Kidney epithelial cell (primary cell): ENCODE measurements around the gene ADAMTS1. TPM values are rescaled to one million over a fixed set of nuclear protein-coding genes. Genes with fewer than 3 reads are reported as not detected.

ENCODE experiments used
- DNase-seq: peaks from one replicate; pipeline ENCODE4 v3.0.0-alpha.2; 2010; ENCODE audit warnings: low read depth
- H3K27me3 ChIP-seq: 2 replicates; pipeline ENCODE4 v1.6.0; 2011; ENCODE audit warnings: low read length; ENCODE audit not compliant: control insufficient read depth, insufficient read depth
- H3K36me3 ChIP-seq: 2 replicates; pipeline ENCODE4 v1.5.1; 2011; ENCODE audit warnings: low read length; ENCODE audit not compliant: control insufficient read depth, insufficient read depth
- H3K4me3 ChIP-seq: 2 replicates; pipeline ENCODE4 v1.5.1; 2011; ENCODE audit warnings: low read depth, mild to moderate bottlenecking, control low read depth, low read length
- total RNA-seq: library from RNA; depleted of rRNA; stranded (reverse); fragments of >200 nt; gene quantifications from 2 replicates; pipeline ENCODE4 v1.2.3, GENCODE V29; 2015
- TF ChIP-seq, protein P1 (sequence below): IDR thresholded peaks from 2 replicates; pipeline ENCODE4 v1.5.1; 2011; ENCODE audit warnings: mild to moderate bottlenecking, moderate library complexity, low read length, control low read depth, inconsistent platforms; ENCODE audit not compliant: insufficient read depth, poor library complexity, severe bottlenecking

The ADAMTS1 gene
- total RNA-seq, 1 donor from 2014 or later = 27.1 TPM

GRCh38 chr21:26833011-26833410 lies 12.2 kb downstream of the ADAMTS1 start:
- Histone ChIP-seq H3K4me3 (no peak overlapping the region), H3K36me3 (no peaks in the 10 kb centered on the region), H3K27me3 (no peaks in the 10 kb centered on the region)
- DNase-seq = no peak
- TF ChIP-seq, protein P1, sequence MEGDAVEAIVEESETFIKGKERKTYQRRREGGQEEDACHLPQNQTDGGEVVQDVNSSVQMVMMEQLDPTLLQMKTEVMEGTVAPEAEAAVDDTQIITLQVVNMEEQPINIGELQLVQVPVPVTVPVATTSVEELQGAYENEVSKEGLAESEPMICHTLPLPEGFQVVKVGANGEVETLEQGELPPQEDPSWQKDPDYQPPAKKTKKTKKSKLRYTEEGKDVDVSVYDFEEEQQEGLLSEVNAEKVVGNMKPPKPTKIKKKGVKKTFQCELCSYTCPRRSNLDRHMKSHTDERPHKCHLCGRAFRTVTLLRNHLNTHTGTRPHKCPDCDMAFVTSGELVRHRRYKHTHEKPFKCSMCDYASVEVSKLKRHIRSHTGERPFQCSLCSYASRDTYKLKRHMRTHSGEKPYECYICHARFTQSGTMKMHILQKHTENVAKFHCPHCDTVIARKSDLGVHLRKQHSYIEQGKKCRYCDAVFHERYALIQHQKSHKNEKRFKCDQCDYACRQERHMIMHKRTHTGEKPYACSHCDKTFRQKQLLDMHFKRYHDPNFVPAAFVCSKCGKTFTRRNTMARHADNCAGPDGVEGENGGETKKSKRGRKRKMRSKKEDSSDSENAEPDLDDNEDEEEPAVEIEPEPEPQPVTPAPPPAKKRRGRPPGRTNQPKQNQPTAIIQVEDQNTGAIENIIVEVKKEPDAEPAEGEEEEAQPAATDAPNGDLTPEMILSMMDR = no peak

- TF ChIP-seq, protein P1 = no peak
- Histone ChIP-seq H3K4me3 (no peak overlapping the region), H3K36me3 (no peaks in the 10 kb centered on the region), H3K27me3 (no peaks in the 10 kb centered on the region)
- no peak for DNase-seq
These were observed 12.7 kb downstream of the ADAMTS1 start for GRCh38 chr21:26832546-26832945.

GRCh38 chr21:26826801-26827200 lies 18.4 kb downstream of the ADAMTS1 start:
- TF ChIP-seq, protein P1 = no peak
- no peak for DNase-seq
- Histone ChIP-seq H3K27me3 (no peaks in the 10 kb centered on the region), H3K36me3 (no peaks in the 10 kb centered on the region), H3K4me3 (no peak overlapping the region)

GRCh38 chr21:26820509-26820908 lies 24.7 kb downstream of the ADAMTS1 start:
- no peak for DNase-seq
- TF ChIP-seq, protein P1 = no peak
- Histone ChIP-seq H3K36me3 (no peaks in the 10 kb centered on the region), H3K4me3 (no peak overlapping the region), H3K27me3 (no peaks in the 10 kb centered on the region)

- TF ChIP-seq, protein P1 = no peak
- no peak for DNase-seq
- H3K4me3 ChIP-seq = no peak overlapping the region
- H3K27me3 ChIP-seq = no peaks in the 10 kb centered on the region
- H3K36me3 ChIP-seq = no peaks in the 10 kb centered on the region
These were observed 25.4 kb downstream of the ADAMTS1 start for GRCh38 chr21:26819740-26820324.

DNA sequence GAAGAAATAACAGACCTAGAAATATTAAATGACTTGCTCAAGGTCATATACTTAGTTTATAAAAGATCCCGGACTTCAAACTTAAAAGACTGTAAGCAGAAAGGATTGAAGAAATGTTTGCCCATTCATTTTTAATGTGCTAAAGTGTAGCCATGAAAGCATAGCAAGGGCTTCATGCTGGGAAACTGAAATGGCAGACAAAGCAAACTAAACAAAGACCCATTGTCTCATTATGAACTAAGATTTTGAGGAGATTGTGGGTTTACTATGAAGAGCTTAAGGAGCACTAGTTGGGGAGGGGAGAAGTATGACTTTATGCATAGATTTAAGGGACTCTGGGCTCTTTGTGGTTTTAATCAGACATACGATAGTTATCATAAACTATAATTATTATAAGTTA lies 26.3 kb downstream of the ADAMTS1 start:
- Histone ChIP-seq H3K27me3 (no peaks in the 10 kb centered on the region), H3K36me3 (no peaks in the 10 kb centered on the region), H3K4me3 (no peak overlapping the region)
- no peak for DNase-seq
- TF ChIP-seq, protein P1 = no peak
